MCF 10A (cell line): ENCODE results near the gene CDH12. TPM values are rescaled to one million over a fixed set of nuclear protein-coding genes. Genes with fewer than 3 reads are reported as not detected.

Experiments
- BruUV-seq: library from RNA; stranded (reverse); fragments of 400-500 nt; replicated peaks from 2 replicates; lab custom pipeline; 2021; lab: Mats Ljungman, UMichigan
- CTCF ChIA-PET: fragments of 300-600 bp; sonication (Branson Sonifier 250); formaldehyde crosslinking; extraction: SDS; loops from one replicate; lab custom pipeline; 2021; ENCODE audit warnings: antibody characterized with exemption, inconsistent platforms; lab: Yijun Ruan, JAX
- POLR2A ChIA-PET: fragments of 300-600, 350-650 bp; sonication (Branson Sonifier 250); formaldehyde crosslinking; extraction: SDS; loops from one replicate; lab custom pipeline; 2020; ENCODE audit warnings: antibody characterized with exemption, inconsistent platforms; lab: Yijun Ruan, JAX
- DNase-seq: peaks from one replicate; pipeline ENCODE4 v3.0.0-alpha.2; 2018; ENCODE audit not compliant: unreplicated experiment
- H3K27ac Mint-ChIP-seq: one replicate; pipeline ENCODE4 v1.8.0; 2022; ENCODE audit warnings: mild to moderate bottlenecking, low read depth, mixed read lengths; ENCODE audit not compliant: unreplicated experiment
- H3K27me3 Mint-ChIP-seq: one replicate; pipeline ENCODE4 v1.8.0; 2022; ENCODE audit warnings: mixed read lengths; ENCODE audit not compliant: insufficient read depth, unreplicated experiment
- H3K36me3 Mint-ChIP-seq: one replicate; pipeline ENCODE4 v1.8.0; 2022; ENCODE audit warnings: mild to moderate bottlenecking, moderate library complexity, mixed read lengths; ENCODE audit not compliant: insufficient read depth, unreplicated experiment
- H3K4me1 Mint-ChIP-seq: one replicate; pipeline ENCODE4 v1.8.0; 2022; ENCODE audit warnings: mixed read lengths; ENCODE audit not compliant: insufficient read depth, unreplicated experiment
- H3K4me3 Mint-ChIP-seq: one replicate; pipeline ENCODE4 v1.8.0; 2022; ENCODE audit warnings: mild to moderate bottlenecking, moderate library complexity, mixed read lengths; ENCODE audit not compliant: unreplicated experiment
- H3K9me3 Mint-ChIP-seq: one replicate; pipeline ENCODE4 v1.8.0; 2022; ENCODE audit warnings: mixed read lengths; ENCODE audit not compliant: unreplicated experiment
- CTCF ChIP-seq: fragments of 200-600 bp; IDR thresholded peaks from one replicate; pipeline ENCODE4 v1.8.0; 2022; ENCODE audit warnings: antibody characterized with exemption, mild to moderate bottlenecking; ENCODE audit not compliant: unreplicated experiment
- intact Hi-C: fragments of 100-400 bp; cut with micrococcal nuclease; formaldehyde crosslinking; loops from 2 replicates; pipeline ENCODE4 v1.14.1; 2022
- total RNA-seq: library from RNA; stranded (reverse); gene quantifications from 2 replicates; pipeline ENCODE4 v1.2.3, GENCODE V29; 2022

The CDH12 gene
- total RNA-seq, 1 experiment from 2014 or later, result not detected

- Mint-ChIP-seq H3K27ac (no peak overlapping the region), H3K27me3 (no peaks in the 10 kb centered on the region), H3K9me3 (no peaks in the 10 kb centered on the region), H3K4me3 (no peak overlapping the region), H3K4me1 (no peaks in the 10 kb centered on the region), H3K36me3 (no peaks in the 10 kb centered on the region)
- intact Hi-C loops, result no loop called here
- TF ChIP-seq CTCF, result no peak
- POLR2A ChIA-PET, result no interaction called here
- CTCF ChIA-PET, result no interaction called here
- BruUV-seq, result no TSS peak
- no peak for DNase-seq
Measured at GRCh38 chr5:22411554-22412349, 441.4 kb downstream of the CDH12 start.

GRCh38 chr5:22391956-22392355, 461.2 kb downstream of the CDH12 start:
- ChIA-PET POLR2A (no interaction called here), CTCF (no interaction called here)
- peaks cover 7% of the 10 kb centered on the region for H3K9me3 Mint-ChIP-seq
- intact Hi-C loops, result no loop called here
- H3K27me3 Mint-ChIP-seq, result no peaks in the 10 kb centered on the region
- DNase-seq, result no peak
- H3K4me1 Mint-ChIP-seq, result no peaks in the 10 kb centered on the region
- no TSS peak for BruUV-seq
- H3K27ac Mint-ChIP-seq, result no peak overlapping the region
- H3K36me3 Mint-ChIP-seq, result no peaks in the 10 kb centered on the region
- TF ChIP-seq CTCF, result no peak
- no peak overlapping the region for H3K4me3 Mint-ChIP-seq

GRCh38 chr5:22390888-22391287, 462.3 kb downstream of the CDH12 start:
- no peak overlapping the region for H3K4me3 Mint-ChIP-seq
- H3K9me3 Mint-ChIP-seq, result peaks cover 7% of the 10 kb centered on the region
- intact Hi-C loops, result no loop called here
- no peaks in the 10 kb centered on the region for H3K4me1 Mint-ChIP-seq
- no TSS peak for BruUV-seq
- no peak for TF ChIP-seq CTCF
- no peaks in the 10 kb centered on the region for H3K36me3 Mint-ChIP-seq
- H3K27ac Mint-ChIP-seq, result no peak overlapping the region
- DNase-seq, result no peak
- POLR2A ChIA-PET, result no interaction called here
- CTCF ChIA-PET, result no interaction called here
- H3K27me3 Mint-ChIP-seq, result no peaks in the 10 kb centered on the region

GRCh38 chr5:22372826-22373660, 480.1 kb downstream of the CDH12 start:
- TF ChIP-seq CTCF, result no peak
- Mint-ChIP-seq H3K4me1 (peaks cover 6% of the 10 kb centered on the region), H3K27ac (no peak overlapping the region), H3K9me3 (peaks cover 18% of the 10 kb centered on the region), H3K27me3 (no peaks in the 10 kb centered on the region), H3K36me3 (no peaks in the 10 kb centered on the region), H3K4me3 (no peak overlapping the region)
- intact Hi-C loops, result no loop called here
- CTCF ChIA-PET, result interaction anchor here (0.6 kb wide), 1 partner anchor 16 kb away, joined by 3 read pairs; no protein-coding TSS in a partner anchor
- no peak for DNase-seq
- no TSS peak for BruUV-seq
- POLR2A ChIA-PET, result no interaction called here
